C4-2B (cell line): ENCODE data around the gene IL27RA.

Source experiments
- ZFX ChIP-seq: fragments of 450-650 bp; IDR thresholded peaks from 2 replicates; pipeline ENCODE4 v1.6.1; 2017
- TF ChIP-seq, protein P1 (sequence below): fragments of 450-650 bp; conservative IDR thresholded peaks from 2 replicates; pipeline ENCODE4 v1.5.1; 2017; ENCODE audit warnings: mild to moderate bottlenecking

- TF ChIP-seq, protein P1, sequence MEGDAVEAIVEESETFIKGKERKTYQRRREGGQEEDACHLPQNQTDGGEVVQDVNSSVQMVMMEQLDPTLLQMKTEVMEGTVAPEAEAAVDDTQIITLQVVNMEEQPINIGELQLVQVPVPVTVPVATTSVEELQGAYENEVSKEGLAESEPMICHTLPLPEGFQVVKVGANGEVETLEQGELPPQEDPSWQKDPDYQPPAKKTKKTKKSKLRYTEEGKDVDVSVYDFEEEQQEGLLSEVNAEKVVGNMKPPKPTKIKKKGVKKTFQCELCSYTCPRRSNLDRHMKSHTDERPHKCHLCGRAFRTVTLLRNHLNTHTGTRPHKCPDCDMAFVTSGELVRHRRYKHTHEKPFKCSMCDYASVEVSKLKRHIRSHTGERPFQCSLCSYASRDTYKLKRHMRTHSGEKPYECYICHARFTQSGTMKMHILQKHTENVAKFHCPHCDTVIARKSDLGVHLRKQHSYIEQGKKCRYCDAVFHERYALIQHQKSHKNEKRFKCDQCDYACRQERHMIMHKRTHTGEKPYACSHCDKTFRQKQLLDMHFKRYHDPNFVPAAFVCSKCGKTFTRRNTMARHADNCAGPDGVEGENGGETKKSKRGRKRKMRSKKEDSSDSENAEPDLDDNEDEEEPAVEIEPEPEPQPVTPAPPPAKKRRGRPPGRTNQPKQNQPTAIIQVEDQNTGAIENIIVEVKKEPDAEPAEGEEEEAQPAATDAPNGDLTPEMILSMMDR = no peak
- TF ChIP-seq ZFX = no peak
These were observed 71.2 kb downstream of the IL27RA start for GRCh38 chr19:14102756-14103155.
